Fibroblast of lung (primary cell): Measurements from ENCODE around the gene CRELD1. TPM values are rescaled to one million over a fixed set of nuclear protein-coding genes. Genes with fewer than 3 reads are reported as not detected.

Source experiments
- DNase-seq, 2 donors: peaks; one replicate each; pipeline versions ENCODE4 v3.0.0 to v3.0.0-alpha.2; 2010; ENCODE audit warnings: low read depth in 2 of 2
- H2AFZ ChIP-seq: 2 replicates; pipeline ENCODE4 v1.5.1; 2012; ENCODE audit warnings: low read length, control low read depth, inconsistent platforms
- H3K27ac ChIP-seq: 2 replicates; pipeline ENCODE4 v1.5.1; 2011; ENCODE audit warnings: low read length, control low read depth; ENCODE audit not compliant: insufficient read depth
- H3K27me3 ChIP-seq: 2 replicates; pipeline ENCODE4 v1.5.1; 2011; ENCODE audit warnings: mild to moderate bottlenecking, low read length; ENCODE audit not compliant: control insufficient read depth, insufficient read depth
- H3K36me3 ChIP-seq: 2 replicates; pipeline ENCODE4 v1.5.1; 2011; ENCODE audit warnings: low read length; ENCODE audit not compliant: control insufficient read depth, insufficient read depth
- H3K4me1 ChIP-seq: 2 replicates; pipeline ENCODE4 v1.5.1; 2011; ENCODE audit warnings: low read length; ENCODE audit not compliant: control insufficient read depth, insufficient read depth; ENCODE audit errors: extremely low read depth
- H3K4me2 ChIP-seq: 2 replicates; pipeline ENCODE4 v1.5.1; 2011; ENCODE audit warnings: low read length, control low read depth; ENCODE audit not compliant: insufficient read depth; ENCODE audit errors: extremely low read depth
- H3K4me3 ChIP-seq, 4 experiments: fragments of 200-600 bp in 1 of 4; sonication (generic) in 1 of 4; replicated peaks in 1 of 4; 2 replicates each; pipeline ENCODE4 v1.5.1; 2011 to 2016; ENCODE audit warnings: low read length in 4 of 4, low read depth in 3 of 4, mild to moderate bottlenecking in 3 of 4, control low read depth in 2 of 4, inconsistent platforms in 1 of 4, mixed read lengths in 1 of 4; ENCODE audit not compliant: insufficient read depth in 1 of 4; ENCODE audit errors: control extremely low read depth in 1 of 4
- H3K79me2 ChIP-seq: 2 replicates; pipeline ENCODE4 v1.5.1; 2012; ENCODE audit warnings: mild to moderate bottlenecking, low read length, inconsistent platforms; ENCODE audit not compliant: control insufficient read depth, insufficient read depth
- H3K9ac ChIP-seq: 2 replicates; pipeline ENCODE4 v1.5.1; 2011; ENCODE audit warnings: mild to moderate bottlenecking, low read length, control low read depth; ENCODE audit not compliant: insufficient read depth
- H3K9me3 ChIP-seq: 2 replicates; pipeline ENCODE4 v1.5.1; 2012; ENCODE audit warnings: low read depth, low read length; ENCODE audit not compliant: control insufficient read depth, insufficient read depth
- H4K20me1 ChIP-seq: 2 replicates; pipeline ENCODE4 v1.5.1; 2011; ENCODE audit warnings: low read length; ENCODE audit not compliant: control insufficient read depth, insufficient read depth; ENCODE audit errors: extremely low read depth
- EZH2 ChIP-seq: IDR thresholded peaks from 2 replicates; pipeline ENCODE4 v1.5.1; 2012; ENCODE audit warnings: low read length, control low read depth, mild to moderate bottlenecking; ENCODE audit errors: missing control alignments
- polyA plus RNA-seq, 2 donors: library from polyadenylated mRNA; depleted of rRNA in 1 of 2; stranded (reverse) in 1 of 2; unstranded in 1 of 2; fragments of >200 nt; gene quantifications; 2 replicates each; pipeline ENCODE4 v1.2.1, GENCODE V29; 2011 to 2012; ENCODE audit warnings: missing spikeins in 1 of 2
- total RNA-seq: library from RNA; depleted of rRNA; stranded (reverse); fragments of >200 nt; gene quantifications from 2 replicates; pipeline ENCODE4 v1.2.1, GENCODE V29; 2014
- TF ChIP-seq, protein P1 (sequence below), 2 donors: IDR thresholded peaks in 1 of 2; conservative IDR thresholded peaks in 1 of 2; 1 replicate in 1 of 2; 2 replicates in 1 of 2; pipeline ENCODE4 v1.5.1; 2011 to 2012; ENCODE audit warnings: low read length in 2 of 2, control low read depth in 1 of 2, inconsistent platforms in 1 of 2, low read depth in 1 of 2, mild to moderate bottlenecking in 1 of 2

CRELD1 gene
- total and polyA plus RNA-seq, 2 donors (not counting 1 experiment from before 2014, with no cell fraction given) = 23.8 to 50.2 TPM

- no peak for DNase-seq
- H3K36me3 ChIP-seq = no peaks in the 10 kb centered on the region
- no peaks in the 10 kb centered on the region for H3K27me3 ChIP-seq
- H3K4me2 ChIP-seq = no peak overlapping the region
- no peaks in the 10 kb centered on the region for H3K9me3 ChIP-seq
- H3K79me2 ChIP-seq = peaks cover 18% of the 10 kb centered on the region
- no peak overlapping the region for H3K27ac ChIP-seq
- peaks cover 5% of the 10 kb centered on the region for H3K4me1 ChIP-seq
- TF ChIP-seq, protein P1, sequence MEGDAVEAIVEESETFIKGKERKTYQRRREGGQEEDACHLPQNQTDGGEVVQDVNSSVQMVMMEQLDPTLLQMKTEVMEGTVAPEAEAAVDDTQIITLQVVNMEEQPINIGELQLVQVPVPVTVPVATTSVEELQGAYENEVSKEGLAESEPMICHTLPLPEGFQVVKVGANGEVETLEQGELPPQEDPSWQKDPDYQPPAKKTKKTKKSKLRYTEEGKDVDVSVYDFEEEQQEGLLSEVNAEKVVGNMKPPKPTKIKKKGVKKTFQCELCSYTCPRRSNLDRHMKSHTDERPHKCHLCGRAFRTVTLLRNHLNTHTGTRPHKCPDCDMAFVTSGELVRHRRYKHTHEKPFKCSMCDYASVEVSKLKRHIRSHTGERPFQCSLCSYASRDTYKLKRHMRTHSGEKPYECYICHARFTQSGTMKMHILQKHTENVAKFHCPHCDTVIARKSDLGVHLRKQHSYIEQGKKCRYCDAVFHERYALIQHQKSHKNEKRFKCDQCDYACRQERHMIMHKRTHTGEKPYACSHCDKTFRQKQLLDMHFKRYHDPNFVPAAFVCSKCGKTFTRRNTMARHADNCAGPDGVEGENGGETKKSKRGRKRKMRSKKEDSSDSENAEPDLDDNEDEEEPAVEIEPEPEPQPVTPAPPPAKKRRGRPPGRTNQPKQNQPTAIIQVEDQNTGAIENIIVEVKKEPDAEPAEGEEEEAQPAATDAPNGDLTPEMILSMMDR (conservative IDR thresholded peaks at IDR 0.05 in 1 of 2, IDR thresholded peaks at IDR 0.05 in 1 of 2; ENCODE audit: low read depth in 1 of 2, low read length in 2 of 2) = no peak
- no peak for TF ChIP-seq EZH2
- no peak overlapping the region for H2AFZ ChIP-seq
- H3K9ac ChIP-seq = no peak overlapping the region
- no peak overlapping the region for H3K4me3 ChIP-seq
- H4K20me1 ChIP-seq = no peaks in the 10 kb centered on the region
These were observed 46.2 kb upstream of the CRELD1 start for GRCh38 chr3:9887480-9887879.

GRCh38 chr3:9888540-9888939 is 45.1 kb upstream of the CRELD1 start:
- Histone ChIP-seq H2AFZ (no peak overlapping the region), H3K9me3 (no peaks in the 10 kb centered on the region), H4K20me1 (no peaks in the 10 kb centered on the region), H3K36me3 (peaks cover 2% of the 10 kb centered on the region), H3K9ac (no peak overlapping the region), H3K4me3 (no peak overlapping the region), H3K79me2 (peaks cover 25% of the 10 kb centered on the region), H3K27me3 (no peaks in the 10 kb centered on the region), H3K4me2 (no peak overlapping the region), H3K27ac (no peak overlapping the region), H3K4me1 (peaks cover 5% of the 10 kb centered on the region)
- TF ChIP-seq, protein P1 (conservative IDR thresholded peaks at IDR 0.05 in 1 of 2, IDR thresholded peaks at IDR 0.05 in 1 of 2; ENCODE audit: low read depth in 1 of 2, low read length in 2 of 2) = no peak
- no peak for TF ChIP-seq EZH2
- DNase-seq = no peak

DNA sequence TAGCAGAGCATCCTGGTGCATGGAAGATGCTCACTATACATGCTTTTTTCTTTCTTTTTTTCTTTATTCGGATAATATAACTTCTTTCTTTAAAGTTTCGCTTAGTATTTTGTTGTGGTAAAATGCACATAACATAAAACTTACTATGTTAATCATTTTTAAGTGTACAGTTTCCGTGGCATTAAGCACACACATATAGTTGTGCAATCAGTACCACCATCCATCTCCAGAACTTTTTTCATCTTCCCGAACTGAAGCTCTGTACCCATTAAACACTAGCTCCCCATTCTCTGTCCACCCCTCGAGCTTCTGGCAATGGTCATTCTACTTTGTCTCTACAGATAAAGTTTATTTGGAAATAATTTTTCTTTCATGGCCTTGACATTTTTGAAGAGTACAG is 44.2 kb upstream of the CRELD1 start:
- Histone ChIP-seq H3K4me2 (no peak overlapping the region), H3K9me3 (no peaks in the 10 kb centered on the region), H4K20me1 (no peaks in the 10 kb centered on the region), H3K79me2 (peaks cover 25% of the 10 kb centered on the region), H3K9ac (no peak overlapping the region), H2AFZ (no peak overlapping the region), H3K27ac (no peak overlapping the region), H3K36me3 (peaks cover 2% of the 10 kb centered on the region), H3K4me3 (no peak overlapping the region), H3K27me3 (no peaks in the 10 kb centered on the region), H3K4me1 (peaks cover 6% of the 10 kb centered on the region)
- TF ChIP-seq EZH2 = no peak
- TF ChIP-seq, protein P1 (conservative IDR thresholded peaks at IDR 0.05 in 1 of 2, IDR thresholded peaks at IDR 0.05 in 1 of 2; ENCODE audit: low read depth in 1 of 2, low read length in 2 of 2) = no peak
- no peak for DNase-seq
